ENCODE measurements around the gene FAM83F. TPM values are rescaled to one million over a fixed set of nuclear protein-coding genes. Genes with fewer than 3 reads are reported as not detected.

FAM83F gene
- total RNA-seq, 4 donors from 2014 or later = 32.4 to 52.9 (median 41.2) TPM

DNA sequence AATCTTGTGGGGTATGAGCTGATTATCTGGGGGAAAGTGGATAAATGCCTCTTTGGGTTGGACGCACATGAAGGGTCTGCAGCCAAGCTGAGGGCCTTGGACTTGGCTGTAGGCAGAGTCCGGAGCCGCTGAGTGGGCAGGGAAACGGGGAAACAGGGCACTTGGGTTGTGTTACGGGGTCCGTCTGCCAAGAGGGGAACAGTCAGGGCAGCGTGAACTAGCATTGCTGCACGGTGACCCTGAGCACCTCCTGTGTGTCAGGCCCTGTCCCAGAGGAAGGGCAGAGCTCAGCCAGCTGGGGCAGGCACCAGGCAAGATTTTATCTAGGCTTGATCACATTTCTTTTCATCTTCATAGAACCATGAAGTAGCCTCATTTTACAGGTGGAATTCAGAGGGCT lies 11.9 kb downstream of the FAM83F start:
- H3K4me3 ChIP-seq (ENCODE audit: low read depth, poor library complexity, severe bottlenecking) = no peak overlapping the region
- WGBS, 2 donors = 39 to 59% methylated on average over 8 of the region's 8 CpGs
- TF ChIP-seq, protein P1, sequence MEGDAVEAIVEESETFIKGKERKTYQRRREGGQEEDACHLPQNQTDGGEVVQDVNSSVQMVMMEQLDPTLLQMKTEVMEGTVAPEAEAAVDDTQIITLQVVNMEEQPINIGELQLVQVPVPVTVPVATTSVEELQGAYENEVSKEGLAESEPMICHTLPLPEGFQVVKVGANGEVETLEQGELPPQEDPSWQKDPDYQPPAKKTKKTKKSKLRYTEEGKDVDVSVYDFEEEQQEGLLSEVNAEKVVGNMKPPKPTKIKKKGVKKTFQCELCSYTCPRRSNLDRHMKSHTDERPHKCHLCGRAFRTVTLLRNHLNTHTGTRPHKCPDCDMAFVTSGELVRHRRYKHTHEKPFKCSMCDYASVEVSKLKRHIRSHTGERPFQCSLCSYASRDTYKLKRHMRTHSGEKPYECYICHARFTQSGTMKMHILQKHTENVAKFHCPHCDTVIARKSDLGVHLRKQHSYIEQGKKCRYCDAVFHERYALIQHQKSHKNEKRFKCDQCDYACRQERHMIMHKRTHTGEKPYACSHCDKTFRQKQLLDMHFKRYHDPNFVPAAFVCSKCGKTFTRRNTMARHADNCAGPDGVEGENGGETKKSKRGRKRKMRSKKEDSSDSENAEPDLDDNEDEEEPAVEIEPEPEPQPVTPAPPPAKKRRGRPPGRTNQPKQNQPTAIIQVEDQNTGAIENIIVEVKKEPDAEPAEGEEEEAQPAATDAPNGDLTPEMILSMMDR (IDR thresholded peaks at IDR 0.05) = no peak
- TF ChIP-seq POLR2A (IDR thresholded peaks at IDR 0.05) = no peak
- intact Hi-C loops (cut with DNase I; ENCODE audit: low total_unique reads) = no loop called here
- DNase-seq (ENCODE audit: low spot score in 2 of 2) = no peak

DNA sequence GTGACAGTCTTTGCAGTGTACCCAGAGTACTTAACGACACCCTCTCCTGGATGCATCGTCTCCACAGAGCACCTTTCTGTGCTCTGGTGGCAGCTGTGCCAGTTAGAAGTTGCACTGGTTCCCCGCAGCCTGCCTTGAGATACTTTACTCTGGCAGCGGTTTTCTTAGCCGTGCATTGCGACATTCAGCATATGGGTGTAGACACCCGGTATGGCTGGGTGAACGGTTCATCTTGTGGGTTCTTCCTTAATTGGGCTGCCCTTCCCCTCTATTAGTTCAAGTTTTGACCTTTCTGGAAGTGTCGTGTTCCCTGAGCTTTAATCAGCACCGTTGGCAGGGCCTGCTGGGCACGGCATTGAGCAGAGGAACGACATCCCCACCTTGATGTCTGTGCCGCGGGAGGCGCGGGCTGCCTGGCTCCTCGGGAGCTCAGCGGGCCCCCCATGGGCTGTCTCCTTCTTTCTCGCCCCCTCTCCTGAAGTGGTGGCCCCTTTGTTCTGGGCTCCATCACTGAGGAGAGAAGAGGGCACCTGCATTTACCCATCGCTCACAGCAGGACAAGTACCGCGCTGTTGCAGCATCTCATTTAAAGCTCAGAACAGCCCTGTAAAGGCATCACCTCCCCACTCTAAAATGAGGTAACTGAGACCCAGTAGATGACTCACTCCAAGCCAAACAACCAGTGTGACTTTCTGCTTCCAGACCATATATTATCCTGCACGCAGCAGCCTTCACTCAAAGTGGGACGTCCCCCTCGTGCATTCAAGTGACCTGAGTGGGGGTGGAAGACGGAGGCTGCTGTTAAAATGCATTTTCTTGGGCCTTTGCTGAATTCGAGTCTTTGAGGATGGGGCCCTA lies 13.3 kb downstream of the FAM83F start:
- no peak overlapping the region for H3K4me3 ChIP-seq (ENCODE audit: low read depth, poor library complexity, severe bottlenecking)
- WGBS, 2 donors = 51 to 53% methylated on average over 27 of the region's 27 CpGs
- TF ChIP-seq, protein P1 (IDR thresholded peaks at IDR 0.05) = no peak
- TF ChIP-seq POLR2A (IDR thresholded peaks at IDR 0.05) = no peak
- no peak for DNase-seq (ENCODE audit: low spot score in 2 of 2)
- intact Hi-C loops (cut with DNase I; ENCODE audit: low total_unique reads) = no loop called here

DNA sequence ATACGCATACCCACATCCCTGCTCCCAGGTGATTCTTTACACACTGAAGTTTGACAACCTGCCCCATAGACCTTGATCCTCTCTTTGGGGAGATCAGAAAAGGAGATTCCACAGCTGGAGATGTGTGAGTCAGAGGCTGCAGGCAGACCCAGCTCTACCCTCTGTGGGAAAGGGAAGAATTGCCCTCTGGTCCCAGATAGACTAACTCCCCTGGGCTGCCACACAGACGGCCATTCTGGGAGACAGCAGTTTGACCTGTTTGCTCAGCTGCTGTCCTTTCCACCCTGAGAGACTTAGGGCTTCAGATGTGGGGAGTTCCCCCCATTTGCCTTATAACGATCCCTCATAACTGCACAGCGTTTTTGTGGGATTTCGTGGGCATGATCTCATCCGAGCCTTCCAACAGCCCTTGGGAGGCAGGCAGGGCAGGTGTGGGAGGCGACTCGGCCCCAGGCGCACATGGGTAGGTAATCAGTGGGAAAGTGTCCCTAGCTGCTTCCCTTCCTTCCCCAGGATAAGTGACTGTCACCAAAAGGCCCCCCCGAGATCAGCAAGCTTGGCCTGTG lies 14.1 kb downstream of the FAM83F start:
- intact Hi-C loops (cut with DNase I; ENCODE audit: low total_unique reads) = no loop called here
- 40 to 51% methylated on average over 10 of the region's 10 CpGs for WGBS, 2 donors
- TF ChIP-seq, protein P1 (IDR thresholded peaks at IDR 0.05) = no peak
- TF ChIP-seq POLR2A (IDR thresholded peaks at IDR 0.05) = no peak
- no peak for DNase-seq (ENCODE audit: low spot score in 2 of 2)
- H3K4me3 ChIP-seq (ENCODE audit: low read depth, poor library complexity, severe bottlenecking) = no peak overlapping the region

DNA sequence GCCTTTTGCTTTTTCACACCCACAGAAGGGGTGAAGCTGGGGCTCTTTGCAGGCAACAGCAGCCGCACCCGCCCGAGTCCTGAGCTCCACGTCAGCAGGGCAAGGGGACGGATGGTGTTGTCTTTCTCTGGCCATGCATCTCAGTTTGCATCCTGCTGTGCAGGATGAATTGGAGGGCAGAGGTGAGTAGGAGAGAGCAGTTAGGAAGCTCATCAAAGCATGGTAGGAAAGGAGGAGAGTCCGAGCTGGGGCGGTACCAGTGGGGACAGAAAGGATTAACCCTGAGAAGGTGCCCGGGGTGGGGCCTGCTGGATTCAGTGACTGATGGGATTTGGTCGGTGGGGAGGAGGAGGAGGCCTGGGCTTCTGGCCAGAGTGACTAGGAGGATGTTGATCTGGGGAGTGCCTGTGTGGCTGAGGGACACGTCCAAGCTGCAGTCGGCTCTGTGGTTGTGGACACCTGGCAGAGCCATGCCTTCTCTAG lies 14.6 kb downstream of the FAM83F start:
- no peak for DNase-seq (ENCODE audit: low spot score in 2 of 2)
- 9 to 15% methylated on average over 11 of the region's 11 CpGs for whole genome bisulfite sequencing, 2 donors

DNA sequence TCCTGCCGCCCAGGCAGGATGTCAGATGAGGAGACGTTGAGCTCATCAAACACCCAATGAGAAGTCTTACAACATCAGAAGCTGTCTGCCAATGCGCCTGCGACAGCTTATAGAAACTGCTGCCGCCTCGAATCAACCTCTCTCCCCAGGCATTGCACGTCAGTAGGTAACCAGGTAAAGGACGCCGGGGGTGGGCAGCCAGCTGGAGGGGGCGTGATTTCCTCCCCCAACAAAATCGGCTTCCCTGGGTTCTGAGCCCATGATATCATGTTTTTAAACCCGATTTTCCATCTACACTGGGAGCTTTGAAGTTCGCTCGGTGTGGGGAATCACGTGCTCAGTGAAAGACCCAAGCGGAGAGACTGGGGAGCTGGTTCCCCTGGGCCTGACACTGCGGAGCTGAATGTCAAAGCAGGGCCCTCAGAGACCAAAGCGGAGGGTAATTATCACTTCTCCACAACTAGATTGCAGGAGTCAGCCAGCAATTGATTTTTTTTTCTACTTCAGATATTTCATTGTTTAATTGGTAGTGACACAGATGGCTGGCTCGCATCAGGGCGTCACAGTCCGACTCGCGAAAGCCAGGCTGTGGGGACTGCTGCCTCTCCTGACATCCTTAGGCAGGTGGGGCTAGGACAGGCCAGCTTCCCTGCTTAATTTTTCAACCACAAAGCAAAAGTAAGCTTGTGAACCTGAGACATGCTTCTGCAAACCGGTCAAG lies 15.4 kb downstream of the FAM83F start:
- TF ChIP-seq POLR2A (IDR thresholded peaks at IDR 0.05) = no peak
- WGBS, 2 donors = 46 to 50% methylated on average over 24 of the region's 24 CpGs
- no peak for DNase-seq (ENCODE audit: low spot score in 2 of 2)
- intact Hi-C loops (cut with DNase I; ENCODE audit: low total_unique reads) = no loop called here
- no peak overlapping the region for H3K4me3 ChIP-seq (ENCODE audit: low read depth, poor library complexity, severe bottlenecking)

More for the DNA sequence above, 14.6 kb downstream of the FAM83F start:
- TF ChIP-seq POLR2A (IDR thresholded peaks at IDR 0.05) = no peak
- TF ChIP-seq, protein P1 (IDR thresholded peaks at IDR 0.05) = no peak
- intact Hi-C loops (cut with DNase I; ENCODE audit: low total_unique reads) = no loop called here
- no peak overlapping the region for H3K4me3 ChIP-seq (ENCODE audit: low read depth, poor library complexity, severe bottlenecking)

DNA sequence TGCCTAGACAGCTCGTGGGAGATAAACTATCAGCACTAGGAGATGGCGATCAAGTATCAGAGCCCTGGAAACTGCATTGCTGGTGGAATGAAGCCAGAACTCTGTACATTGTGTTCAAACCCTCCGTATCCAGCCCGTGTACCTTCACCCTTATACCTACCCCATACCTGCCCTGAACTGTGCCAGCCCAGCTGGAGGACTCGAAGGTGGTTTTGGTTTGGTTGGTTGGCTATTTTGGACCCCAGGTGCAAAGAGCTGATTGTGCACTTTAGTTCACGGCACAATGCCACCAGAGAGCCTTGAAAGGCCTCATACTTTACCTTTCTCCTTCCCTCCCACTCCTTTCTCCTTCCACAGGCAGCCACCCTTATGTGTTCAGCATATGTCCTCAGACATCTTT lies 16.0 kb downstream of the FAM83F start:
- no peak overlapping the region for H3K4me3 ChIP-seq (ENCODE audit: low read depth, poor library complexity, severe bottlenecking)
- intact Hi-C loops (cut with DNase I; ENCODE audit: low total_unique reads) = no loop called here
- TF ChIP-seq POLR2A (IDR thresholded peaks at IDR 0.05) = no peak
- TF ChIP-seq, protein P1 (IDR thresholded peaks at IDR 0.05) = no peak
- no peak for DNase-seq (ENCODE audit: low spot score in 2 of 2)
- whole genome bisulfite sequencing, 2 donors = 70 to 73% methylated on average over 6 of the region's 6 CpGs
